EH (cell line): ENCODE measurements around the gene MBTPS1.

Experiments used
- DNase-seq: peaks from one replicate; pipeline ENCODE4 v3.0.0-alpha.2; 2015; ENCODE audit warnings: low read depth

The MBTPS1 gene

GRCh38 chr16:84098939-84099338 lies 17.8 kb downstream of the MBTPS1 start:
- DNase-seq, result no peak

DNA sequence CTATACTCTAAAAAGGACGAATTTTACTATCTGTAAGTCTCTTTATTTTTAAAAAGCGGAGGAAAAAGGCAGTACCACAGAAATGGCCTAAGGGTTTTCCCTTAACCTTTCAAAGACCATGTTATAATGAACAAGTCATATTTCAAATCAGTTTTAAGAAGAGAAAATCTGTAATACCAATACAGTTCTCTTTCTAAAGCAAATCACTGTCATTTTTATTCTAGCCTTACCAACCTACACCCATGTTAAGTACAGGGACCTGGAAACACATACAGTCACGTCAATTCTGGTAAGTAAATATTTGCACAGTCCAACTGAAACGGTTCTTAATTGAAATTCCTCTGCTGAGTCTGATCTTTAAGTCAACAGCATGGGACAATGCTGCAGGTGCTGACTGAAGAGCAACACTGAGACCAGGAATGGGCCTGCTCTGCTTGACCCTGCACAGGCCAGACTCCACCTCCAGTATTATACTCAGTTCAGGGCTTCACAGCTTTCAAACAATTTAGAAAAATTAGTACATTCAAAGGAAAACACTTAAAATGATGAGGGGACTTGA lies 20.2 kb downstream of the MBTPS1 start:
- DNase-seq, result no peak

GRCh38 chr16:84095466-84095865 lies 21.3 kb downstream of the MBTPS1 start:
- no peak for DNase-seq

- no peak for DNase-seq
These were observed 22.9 kb downstream of the MBTPS1 start for GRCh38 chr16:84093879-84094270.

- no peak for DNase-seq
These were observed 23.4 kb downstream of the MBTPS1 start for GRCh38 chr16:84093120-84093878.

DNA sequence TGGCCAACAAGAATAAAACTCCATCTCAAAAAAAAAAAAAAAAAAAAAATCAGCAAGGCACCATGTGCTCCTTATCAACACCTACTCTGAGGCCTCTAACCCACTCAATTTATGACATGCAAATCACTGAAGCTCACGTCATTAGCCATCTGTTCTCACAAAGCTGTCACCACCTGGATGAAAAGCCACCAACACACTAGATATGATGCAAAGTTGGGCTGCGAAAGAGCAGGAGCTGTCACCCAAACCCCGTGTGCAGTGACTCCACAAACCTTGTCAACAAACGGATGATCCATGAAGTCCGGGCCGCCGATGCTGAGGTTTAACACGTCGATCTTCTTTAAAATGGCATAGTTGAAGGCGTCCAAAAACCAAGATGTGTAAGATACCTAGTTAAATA lies 25.3 kb downstream of the MBTPS1 start:
- no peak for DNase-seq

DNA sequence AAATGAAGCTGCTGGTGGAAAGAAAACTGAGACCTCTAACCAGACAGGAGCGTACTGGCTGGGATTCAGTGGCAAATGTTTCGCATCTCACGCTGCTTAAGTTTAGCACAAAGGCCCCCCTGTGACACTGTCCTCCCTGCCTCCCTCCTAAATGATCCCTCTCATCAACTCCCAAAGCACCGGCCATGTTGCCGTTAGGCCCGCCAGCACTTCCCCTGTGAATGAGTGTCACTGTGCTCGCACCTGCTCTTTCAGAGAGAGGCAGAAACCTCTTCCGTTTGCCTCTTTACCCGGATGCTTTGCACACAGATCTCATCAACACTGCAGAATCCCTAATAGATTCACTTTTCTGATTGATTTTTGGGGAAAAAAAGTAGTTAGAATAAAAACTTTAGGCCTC lies 26.5 kb downstream of the MBTPS1 start:
- DNase-seq, result no peak

DNA sequence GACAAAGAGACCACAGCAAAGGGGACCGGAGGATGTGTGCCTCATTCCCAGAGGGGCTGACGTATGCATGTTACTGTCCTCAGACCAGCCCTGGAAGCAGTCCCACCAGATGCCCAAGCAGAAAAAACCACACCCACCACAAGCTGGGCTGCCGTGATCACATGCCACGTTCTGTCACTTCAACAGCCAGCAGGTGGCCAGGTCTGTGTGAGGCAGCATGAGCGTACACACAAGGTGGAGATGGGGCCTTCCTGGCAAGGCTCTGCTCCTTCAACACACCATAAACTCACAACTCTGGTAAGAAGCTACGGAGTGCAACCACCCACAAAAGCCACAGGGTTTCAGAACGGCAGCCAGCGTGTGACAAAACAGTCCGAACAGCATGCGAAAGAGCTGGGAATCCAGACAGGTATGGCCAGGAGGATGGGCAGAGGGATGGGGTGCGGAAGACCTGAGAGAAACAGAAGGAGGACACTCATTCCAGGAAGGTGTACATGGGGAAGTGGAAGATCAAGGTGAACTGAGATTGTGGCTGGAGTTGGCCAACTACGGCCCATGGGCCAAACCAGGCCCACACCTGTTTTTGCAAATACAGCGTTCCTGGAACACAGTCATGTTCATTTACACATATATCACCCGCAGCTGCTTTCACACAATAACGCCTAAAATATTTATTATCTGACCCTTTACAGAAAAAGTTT lies 27.9 kb downstream of the MBTPS1 start:
- no peak for DNase-seq

DNA sequence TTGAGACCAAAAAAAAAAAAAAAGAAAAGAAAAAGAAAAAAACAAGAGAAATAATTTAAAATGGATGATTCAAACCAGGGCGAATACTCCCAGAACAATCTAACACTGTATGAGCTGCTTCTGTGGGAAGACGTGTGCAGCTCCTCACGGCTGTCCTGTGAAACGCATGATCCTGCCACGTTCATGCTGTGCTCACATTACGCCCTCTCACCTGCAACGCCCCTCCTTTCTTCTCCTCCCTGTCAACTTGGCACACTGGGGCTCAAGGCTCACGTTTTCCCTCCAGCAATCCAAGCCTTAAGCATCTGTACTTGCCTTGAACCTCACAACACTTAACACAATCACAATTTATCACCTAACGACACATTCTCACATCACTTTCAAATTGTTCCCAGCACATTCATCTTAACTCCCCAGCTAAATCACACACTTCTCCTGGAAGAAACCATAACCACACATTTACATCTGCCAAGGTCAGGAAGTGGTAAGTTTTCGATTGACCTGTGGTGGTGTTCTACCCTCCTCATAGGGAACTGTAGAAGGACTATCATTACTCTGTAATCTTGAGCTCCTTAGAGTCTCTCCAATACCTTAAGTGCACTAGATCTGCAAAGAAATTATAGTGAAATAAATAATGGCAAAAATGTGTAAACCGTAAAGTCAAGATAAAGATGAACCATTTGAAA lies 29.1 kb downstream of the MBTPS1 start:
- no peak for DNase-seq

GRCh38 chr16:84087001-84087400 lies 29.7 kb downstream of the MBTPS1 start:
- DNase-seq, result no peak

GRCh38 chr16:84086341-84086740 lies 30.4 kb downstream of the MBTPS1 start:
- DNase-seq, result no peak

- DNase-seq, result no peak
These were observed 31.0 kb downstream of the MBTPS1 start for GRCh38 chr16:84085773-84086172.

GRCh38 chr16:84085271-84085667 lies 31.5 kb downstream of the MBTPS1 start:
- DNase-seq, result no peak

GRCh38 chr16:84084570-84085270 lies 32.0 kb downstream of the MBTPS1 start:
- peak; percentile 69 for DNase-seq

DNA sequence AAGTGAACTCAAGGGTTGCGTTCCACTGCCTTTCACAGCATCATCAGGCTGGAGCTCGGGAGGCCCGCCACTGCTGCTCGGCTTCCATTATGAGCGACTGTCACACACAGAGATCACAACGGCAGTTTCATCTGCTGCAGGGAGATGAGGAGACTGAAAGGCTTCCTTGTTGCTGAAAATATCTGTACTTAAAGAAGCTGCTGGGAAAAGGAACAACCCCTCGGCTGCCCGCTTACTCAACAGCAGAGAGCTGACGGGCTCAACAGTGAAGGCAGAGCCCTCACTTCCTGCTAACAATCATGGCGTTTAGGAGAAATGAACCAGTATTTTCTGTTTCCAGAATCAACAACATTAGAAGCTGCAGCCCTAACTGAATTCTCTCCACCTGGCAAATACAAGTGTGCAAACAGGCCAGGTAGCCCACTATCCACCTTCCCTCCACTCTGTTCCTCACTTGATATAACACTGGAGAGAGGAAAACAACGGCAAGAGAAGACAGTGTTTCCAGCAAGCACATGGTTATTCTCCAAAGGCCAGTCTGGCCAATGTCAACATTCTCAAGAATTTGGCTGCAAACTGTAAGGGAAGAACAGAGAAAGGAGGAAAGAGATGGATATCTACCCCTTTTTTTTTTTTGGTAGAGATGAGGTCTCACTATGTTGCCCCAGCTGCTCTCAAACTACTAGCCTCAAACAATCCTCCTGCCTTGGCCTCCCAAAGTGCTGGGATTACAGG lies 33.7 kb downstream of the MBTPS1 start:
- DNase-seq, result no peak

DNA sequence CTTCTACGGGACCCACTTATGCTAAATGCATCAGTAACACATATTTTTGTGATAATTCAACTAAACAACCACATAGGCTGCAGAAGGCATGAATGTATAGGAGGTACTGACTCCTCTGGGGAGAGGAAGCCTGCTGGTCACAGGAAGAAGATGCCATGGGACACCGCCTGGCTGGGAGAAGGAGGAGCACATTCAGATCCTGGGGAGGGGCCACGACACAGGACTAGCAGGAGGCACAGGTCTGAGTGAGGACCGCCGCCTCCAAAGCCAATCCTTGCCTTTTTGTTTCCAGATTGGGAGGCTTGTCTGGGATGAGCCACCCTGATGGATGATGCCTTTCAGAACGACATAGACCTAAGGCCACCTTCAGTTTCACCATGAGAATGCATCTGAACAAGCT lies 34.6 kb downstream of the MBTPS1 start:
- DNase-seq, result no peak

DNA sequence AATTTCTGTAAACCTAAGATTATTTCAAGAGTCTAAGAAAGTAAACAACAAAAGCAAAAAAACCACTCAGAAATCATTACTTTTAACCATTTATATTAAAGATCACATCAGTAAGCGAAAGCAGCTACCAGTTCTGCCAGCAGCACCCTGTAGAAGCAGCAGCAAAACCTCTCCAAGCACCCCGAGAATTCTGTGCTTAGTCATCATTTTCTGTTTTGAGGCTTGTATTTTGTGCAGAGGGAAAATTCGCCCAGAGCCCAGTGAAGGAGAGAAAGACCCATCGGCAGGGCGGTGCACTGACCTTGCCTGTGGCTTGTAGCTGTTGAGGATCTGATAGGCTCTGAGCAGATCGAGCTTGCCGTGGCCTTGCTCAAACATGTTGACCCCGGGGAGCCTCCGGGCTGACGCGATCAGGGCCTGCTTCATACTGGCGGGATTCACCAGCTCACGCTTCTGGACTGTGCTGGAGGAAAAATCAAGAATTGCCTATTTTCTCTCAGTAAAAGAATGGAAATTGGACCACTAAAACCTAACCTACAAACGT lies 35.2 kb downstream of the MBTPS1 start:
- no peak for DNase-seq

DNA sequence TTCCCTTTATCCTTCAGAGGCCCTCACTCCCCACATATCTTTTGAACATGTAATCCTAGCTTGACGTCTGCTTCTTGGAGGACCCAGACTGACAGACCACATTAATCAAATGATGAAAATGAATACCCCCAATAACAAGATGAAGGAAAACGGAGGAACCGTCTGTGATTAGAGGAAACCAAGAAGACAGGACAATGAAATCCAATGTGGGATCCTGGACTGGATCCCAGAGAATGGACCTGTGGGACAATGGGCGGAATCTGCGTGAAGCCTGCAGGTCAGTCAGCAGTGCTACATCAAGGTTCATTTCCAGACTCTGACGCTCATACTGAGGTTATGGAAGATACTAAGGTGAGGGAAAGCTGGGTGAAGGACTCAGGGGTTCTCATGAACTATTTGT lies 35.9 kb downstream of the MBTPS1 start:
- no peak for DNase-seq

DNA sequence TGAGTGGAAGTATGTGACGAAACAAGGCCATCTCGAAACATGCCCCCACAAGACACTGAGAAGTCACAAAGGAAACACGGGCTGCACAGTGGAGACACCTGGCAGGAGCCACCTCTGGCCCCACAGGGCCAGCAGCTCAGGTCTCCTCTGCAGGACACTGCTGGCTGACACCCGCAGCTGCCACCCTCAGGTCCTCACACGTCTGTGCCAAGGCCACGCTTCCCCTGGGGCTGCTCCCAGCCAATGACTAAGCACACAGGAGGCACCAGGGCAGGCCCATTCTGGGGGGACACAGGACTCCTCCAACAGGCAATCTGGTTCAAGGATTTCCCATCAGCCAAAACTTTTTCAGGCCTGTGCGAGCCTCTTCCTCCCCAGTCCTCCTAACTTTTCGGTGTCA lies 36.4 kb downstream of the MBTPS1 start:
- DNase-seq, result no peak

- DNase-seq, result no peak
These were observed 37.1 kb downstream of the MBTPS1 start for GRCh38 chr16:84079664-84080063.

DNA sequence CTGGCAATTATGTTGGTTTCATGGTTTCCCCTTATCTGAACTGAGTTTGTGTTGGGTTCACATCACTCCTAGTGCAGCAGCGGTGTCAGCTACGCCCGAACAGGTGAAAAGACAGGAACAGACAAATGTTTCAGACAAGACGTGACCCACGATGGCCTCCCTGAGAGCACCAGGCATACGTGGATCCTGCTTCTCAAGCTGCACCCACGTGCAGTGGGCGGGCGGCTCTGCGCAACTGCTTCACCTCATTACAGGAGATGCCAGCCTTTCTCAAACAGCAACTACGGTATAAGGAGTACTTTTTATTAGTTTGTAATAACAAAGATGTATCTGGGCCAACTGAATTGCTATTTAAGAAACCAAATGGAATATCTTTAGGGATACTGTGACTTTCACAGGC lies 41.4 kb downstream of the MBTPS1 start:
- no peak for DNase-seq
